ENCODE results near the gene OAF.

OAF gene

DNA sequence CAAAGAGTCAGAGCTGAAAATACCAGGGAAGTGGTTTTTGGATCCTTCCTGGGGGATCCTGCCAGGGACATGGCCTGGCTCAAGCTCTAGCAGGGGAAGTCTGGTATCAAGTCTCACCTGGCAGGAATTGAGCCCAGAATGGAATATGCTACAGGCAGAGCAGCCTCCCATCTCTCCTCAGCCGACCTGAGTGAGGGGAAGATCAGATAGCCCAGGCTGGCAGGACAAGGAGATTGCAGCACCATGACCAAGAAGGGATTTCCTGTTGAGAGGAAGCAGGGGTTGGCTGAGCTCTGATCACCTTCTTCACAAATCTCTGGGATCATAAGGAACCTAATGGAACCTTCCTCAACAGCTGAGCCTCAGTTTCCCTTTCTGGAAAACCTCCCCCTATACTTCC is 13.0 kb downstream of the OAF start:
- no peak for DNase-seq (ENCODE audit: low spot score)

- no peak for DNase-seq (ENCODE audit: low spot score)
These were observed 13.5 kb downstream of the OAF start for GRCh38 chr11:120224361-120224760.

- DNase-seq (ENCODE audit: low spot score): no peak
These were observed 14.4 kb downstream of the OAF start for GRCh38 chr11:120224972-120225909.

DNA sequence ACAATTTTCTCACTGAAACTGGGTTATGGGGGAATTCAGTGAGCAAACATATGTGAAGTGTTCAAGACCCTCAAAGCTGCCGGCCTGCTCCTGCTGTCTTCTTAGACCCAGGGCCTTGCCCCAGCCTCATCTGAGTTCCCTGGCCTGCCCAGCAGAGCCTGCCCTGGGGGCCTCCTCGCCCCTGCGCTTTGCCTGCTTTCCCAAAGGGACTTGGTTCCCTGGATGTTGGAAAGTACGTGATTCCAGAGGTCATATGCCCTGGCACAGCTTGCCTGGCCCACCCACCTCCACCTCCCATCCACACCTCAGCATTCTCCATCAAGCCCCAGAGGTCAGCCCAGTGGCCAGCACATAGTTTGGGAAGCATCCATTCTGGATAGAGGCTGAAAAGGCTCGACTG is 15.4 kb downstream of the OAF start:
- DNase-seq (ENCODE audit: low spot score): no peak

DNA sequence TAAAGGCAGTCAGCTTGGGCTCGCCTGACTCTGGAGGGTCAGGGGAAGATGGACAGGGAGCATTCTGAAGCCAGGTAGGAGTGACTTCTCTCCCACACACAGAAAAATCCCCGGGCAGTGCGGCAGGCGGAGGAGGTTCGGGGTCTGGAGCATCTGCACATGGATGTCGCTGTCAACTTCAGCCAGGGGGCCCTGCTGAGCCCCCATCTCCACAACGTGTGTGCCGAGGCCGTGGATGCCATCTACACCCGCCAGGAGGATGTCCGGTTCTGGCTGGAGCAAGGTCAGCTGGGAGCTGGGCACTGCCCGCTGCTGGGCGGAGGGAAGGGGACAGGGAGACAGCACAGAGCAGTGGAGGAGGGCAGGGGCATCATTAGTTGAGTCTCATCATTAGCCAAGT is 15.9 kb downstream of the OAF start:
- DNase-seq (ENCODE audit: low spot score): no peak

- DNase-seq (ENCODE audit: low spot score): no peak
These were observed 16.5 kb downstream of the OAF start for GRCh38 chr11:120227228-120227852.

DNA sequence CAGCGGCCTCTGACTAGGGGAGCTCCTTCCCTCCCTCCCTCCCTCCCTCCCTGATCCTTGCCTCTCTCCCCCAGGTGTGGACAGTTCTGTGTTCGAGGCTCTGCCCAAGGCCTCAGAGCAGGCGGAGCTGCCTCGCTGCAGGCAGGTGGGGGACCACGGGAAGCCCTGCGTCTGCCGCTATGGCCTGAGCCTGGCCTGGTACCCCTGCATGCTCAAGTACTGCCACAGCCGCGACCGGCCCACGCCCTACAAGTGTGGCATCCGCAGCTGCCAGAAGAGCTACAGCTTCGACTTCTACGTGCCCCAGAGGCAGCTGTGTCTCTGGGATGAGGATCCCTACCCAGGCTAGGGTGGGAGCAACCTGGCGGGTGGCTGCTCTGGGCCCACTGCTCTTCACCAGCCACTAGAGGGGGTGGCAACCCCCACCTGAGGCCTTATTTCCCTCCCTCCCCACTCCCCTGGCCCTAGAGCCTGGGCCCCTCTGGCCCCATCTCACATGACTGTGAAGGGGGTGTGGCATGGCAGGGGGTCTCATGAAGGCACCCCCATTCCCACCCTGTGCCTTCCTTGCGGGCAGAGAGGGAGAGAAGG is 18.1 kb downstream of the OAF start:
- DNase-seq (ENCODE audit: low spot score): peak; percentile 36

DNA sequence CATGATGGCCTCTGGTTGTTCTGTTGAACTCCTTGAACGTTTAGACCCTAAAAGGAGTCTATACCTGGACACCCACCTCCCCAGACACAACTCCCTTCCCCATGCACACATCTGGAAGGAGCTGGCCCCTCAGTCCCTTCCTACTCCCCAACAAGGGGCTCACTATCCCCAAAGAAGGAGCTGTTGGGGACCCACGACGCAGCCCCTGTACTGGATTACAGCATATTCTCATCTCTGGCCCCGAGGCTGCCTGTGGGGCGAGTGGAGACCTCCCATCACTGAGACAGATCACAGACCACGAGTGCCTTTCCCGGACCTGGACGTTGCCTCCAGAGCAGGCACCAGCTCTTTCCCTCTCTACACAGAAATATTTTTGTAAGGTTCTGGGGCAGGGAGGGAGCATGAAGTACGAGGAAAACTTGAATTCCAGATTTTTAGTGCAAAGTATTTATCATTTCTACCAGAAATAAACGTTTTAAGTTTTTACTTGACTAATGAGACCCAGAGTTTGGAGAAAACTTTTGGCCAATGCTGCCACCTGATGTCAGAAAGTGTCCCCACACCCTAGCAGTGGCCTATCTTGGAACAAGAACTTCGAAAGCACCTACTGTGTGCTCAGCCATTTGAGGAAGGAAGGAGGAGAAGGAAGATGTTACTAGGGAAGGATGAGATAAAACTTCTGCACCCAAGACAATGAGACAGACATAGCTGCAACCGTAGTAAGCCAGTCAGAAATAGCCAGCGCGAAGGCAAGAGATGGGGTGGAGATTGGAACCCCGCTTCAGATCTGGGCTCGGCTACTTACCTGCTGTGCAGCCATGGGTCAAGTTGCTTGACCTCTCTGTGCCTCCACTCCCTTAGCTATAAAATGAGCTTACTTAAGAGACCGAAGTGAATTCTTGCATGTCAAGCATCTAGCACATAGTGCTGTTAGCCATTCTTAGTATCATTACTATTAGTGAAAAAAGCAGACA is 18.9 kb downstream of the OAF start:
- DNase-seq (ENCODE audit: low spot score): no peak

- no peak for DNase-seq (ENCODE audit: low spot score)
These were observed 19.7 kb downstream of the OAF start for GRCh38 chr11:120230433-120231071.

GRCh38 chr11:120231963-120232362 is 21.1 kb downstream of the OAF start:
- DNase-seq (ENCODE audit: low spot score): no peak

DNA sequence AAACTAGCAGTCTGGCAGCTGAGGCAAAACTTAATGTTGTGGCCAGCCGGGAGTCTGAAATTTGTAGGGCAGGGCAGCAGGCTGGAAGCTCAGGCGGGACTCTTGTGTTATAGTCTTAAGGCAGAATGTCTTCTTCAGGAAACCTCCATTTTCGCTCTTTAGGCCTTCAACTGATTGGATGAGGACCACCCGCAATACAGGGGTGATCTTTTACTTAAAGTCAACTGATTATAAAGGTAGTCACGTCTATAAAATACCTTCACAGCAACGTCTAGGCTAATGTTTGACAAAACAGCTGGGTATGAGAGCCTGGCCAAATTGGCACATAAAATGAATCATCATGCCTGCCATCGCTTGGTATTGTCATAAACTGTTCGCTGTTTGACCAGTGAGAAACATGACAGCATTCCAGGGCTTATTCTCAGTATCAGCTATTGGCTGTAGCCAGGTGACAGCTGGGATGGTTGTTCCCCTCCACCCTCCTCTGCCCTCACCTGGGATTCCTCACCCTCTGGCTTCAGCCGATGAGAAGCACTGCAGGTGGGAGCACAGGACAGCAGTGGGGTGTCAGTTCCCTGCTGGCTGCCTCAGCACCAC is 22.5 kb downstream of the OAF start:
- no peak for DNase-seq (ENCODE audit: low spot score)

DNA sequence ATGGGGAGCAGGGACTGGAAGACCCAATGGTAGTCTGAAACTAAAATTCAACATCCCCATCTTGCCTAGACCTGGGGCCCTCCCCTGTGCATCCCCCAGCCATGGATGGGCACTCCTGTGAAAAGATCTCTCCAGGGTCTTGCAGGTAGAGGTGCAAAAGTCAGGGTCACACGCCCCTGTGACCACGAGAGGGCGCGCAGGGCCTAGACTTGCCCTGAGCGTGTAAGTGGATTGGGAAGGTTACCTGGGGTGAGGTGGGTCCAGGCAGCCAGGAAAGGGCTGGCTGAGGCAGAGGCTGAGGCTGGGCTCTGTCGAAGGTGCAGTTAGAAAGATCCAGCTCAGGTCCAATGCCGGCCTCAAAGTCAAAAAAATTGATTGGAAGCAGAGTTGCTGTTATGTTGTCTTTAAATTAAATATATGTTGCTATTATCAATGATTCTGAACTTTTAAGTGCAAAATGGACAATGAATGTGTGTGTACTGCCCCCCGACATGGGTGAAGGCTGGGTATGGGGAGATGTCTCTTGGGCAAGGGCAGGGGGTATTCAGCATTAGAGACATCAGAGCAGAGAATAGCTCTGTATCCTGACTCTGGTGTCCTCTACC is 24.3 kb downstream of the OAF start:
- peak; percentile 54 for DNase-seq (ENCODE audit: low spot score)

DNA sequence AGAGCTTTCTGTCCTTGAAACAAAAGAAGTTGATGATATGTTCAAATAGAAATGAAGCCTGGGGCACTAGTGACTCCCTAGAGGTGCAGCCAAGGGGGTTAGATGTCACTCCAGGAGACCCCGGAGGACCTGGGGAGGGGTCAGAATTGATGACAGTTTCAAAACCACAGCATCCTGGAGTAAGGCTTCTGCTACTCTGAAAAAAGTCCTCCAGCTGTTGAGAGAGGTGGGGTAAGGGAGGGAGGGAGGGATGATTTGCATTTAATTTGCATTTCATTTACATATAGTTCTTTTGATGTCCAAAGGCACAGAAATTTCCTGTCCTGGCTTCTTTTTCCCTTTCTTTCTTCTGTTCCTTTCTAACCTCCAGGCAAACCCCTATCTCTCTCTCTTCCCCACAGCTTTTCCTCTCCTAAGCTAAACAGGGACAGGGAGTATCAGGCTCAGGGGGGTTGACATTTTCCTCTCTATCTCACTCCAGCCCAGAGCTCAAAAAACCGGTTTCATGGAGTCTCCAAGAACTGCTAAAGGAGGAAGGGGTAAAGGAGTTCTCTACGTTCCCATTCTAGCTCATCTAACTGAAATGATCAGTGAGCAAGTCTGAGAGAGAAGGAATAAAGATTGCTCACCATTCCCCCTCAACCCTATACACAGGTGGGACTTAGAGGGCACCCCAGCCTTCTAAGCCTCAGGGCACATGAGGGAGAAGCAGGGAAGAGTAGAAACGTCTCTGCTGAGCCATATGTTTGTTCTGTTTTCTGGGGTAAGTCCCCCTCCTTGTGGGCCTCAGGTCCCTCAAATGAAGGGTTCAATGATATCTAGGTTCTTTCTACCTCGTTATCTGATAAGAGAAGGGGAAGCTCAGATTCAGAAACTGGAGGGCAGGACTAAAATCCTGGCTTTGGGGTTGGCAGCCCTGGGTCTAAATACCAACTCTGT is 25.6 kb downstream of the OAF start:
- no peak for DNase-seq (ENCODE audit: low spot score)

GRCh38 chr11:120238968-120239620 is 28.3 kb downstream of the OAF start:
- no peak for DNase-seq (ENCODE audit: low spot score)

DNA sequence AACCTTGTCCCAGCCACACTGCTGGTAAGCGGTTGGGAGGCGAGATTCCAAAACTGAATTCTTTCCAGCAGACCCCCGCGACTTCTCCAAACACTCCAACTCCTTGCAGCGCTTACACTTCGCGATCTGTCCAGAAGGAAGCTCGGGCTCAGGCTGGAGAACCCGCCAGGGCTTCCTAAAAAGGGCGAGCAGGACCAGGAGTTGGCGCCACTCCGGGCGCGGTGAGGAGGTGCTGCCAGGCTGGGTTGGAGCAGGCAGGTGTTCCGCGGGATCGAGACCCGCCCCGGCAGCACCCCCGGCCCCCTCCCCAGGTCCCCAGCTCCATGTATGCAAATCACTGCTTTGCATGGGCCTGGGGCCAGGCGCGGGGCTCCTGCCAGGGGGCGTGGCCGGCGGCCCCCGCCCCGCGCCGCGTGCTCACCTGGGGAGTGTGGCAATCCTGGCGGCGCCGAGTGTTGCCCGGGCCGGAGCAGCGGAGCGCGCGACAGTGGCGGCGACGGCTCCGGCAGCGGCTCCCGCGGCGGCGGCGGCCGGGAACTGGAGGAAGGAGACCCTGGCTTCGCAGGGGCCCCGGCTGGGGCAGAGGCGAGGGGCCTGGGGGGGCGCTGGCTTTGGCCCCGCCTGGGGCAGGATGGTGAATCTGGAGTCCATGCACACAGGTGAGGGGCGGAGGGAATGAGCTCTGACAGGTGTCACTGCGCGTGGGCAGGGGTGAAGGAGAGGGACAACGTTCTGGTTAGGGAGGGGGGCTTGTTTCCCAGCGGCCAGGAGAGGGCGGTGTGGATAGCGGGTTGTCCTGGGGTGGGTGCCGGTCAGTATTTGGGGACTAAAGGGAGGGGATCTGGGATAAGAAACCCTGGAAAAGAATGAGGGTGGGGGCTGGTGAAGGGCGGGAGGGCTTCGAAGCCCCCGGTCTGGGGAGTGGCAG is 29.1 kb downstream of the OAF start, which contains the start of gene POU2F3:
Gene POU2F3 (plus strand): TSS at position 428 of the 928 bp plus-strand sequence. CDS start 204 bp downstream, at position 632.
- no peak for DNase-seq (ENCODE audit: low spot score)

- DNase-seq (ENCODE audit: low spot score): no peak
These were observed 30.0 kb downstream of the OAF start for GRCh38 chr11:120240866-120241265.

GRCh38 chr11:120241277-120241676 is 30.4 kb downstream of the OAF start:
- DNase-seq (ENCODE audit: low spot score): no peak

DNA sequence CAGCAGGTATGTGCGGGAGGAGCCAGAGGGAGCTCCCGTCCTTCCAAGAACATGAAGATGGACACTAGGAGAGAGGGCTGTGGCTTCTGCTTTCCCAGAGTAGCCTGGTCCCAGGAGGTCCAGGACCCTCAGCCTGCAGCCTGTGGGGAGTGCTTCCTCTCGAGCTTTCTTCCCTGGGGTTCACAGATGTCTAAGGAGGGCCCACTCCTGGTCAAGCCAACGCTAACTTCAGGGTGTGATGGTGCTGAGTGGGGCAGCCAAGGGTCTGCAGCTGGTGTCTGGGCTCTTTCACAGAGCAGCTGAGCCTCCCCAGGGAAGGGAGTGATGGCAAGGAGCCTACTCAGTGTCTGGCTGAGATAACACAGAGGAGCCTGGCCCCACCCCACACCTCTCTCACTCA is 32.4 kb downstream of the OAF start:
- no peak for DNase-seq (ENCODE audit: low spot score)
